B cell (primary cell): ENCODE data around the gene GSG1L. TPM values are rescaled to one million over a fixed set of nuclear protein-coding genes. Genes with fewer than 3 reads are reported as not detected.

ENCODE experiments used
- ATAC-seq: fragments of 200-7000 bp; cut with Tn5 transposase; one replicate; pipeline ENCODE4 v1.10.0; 2021; ENCODE audit warnings: low read depth, mild to moderate bottlenecking, moderate number of reproducible peaks, moderate library complexity
- CTCF ChIA-PET: fragments of 350-600 bp; sonication (Branson Sonifier 250); formaldehyde crosslinking; loops from one replicate; lab custom pipeline; 2021; ENCODE audit warnings: antibody characterized with exemption, inconsistent platforms; lab: Charles Lee
- POLR2A ChIA-PET: fragments of 350-600 bp; sonication (Branson Sonifier 250); formaldehyde crosslinking; loops from one replicate; lab custom pipeline; 2021; ENCODE audit warnings: antibody characterized with exemption; lab: Charles Lee
- DNase-seq: peaks from one replicate; pipeline ENCODE4 v3.0.0; 2013
- H2AFZ ChIP-seq: 2 replicates; pipeline ENCODE4 v1.6.1; 2012; ENCODE audit warnings: mild to moderate bottlenecking, low read depth, low read length; ENCODE audit not compliant: insufficient read depth, poor library complexity, severe bottlenecking
- H3K27ac ChIP-seq, 2 donors: 1 replicate in 1 of 2; 2 replicates in 1 of 2; pipeline ENCODE4 v1.5.1; 2012 to 2013; ENCODE audit warnings: low read length in 2 of 2, mild to moderate bottlenecking in 2 of 2, moderate library complexity in 1 of 2
- H3K27me3 ChIP-seq, 4 experiments: fragments of 200-600 bp in 1 of 4; sonication (generic) in 1 of 4; replicated peaks in 1 of 4; 1 replicate in 2 of 4; 2 replicates in 2 of 4; pipeline versions ENCODE4 v1.6.1 to v1.7.0; 2013 to 2016; ENCODE audit warnings: low read length in 3 of 4, mild to moderate bottlenecking in 2 of 4, mixed read lengths in 1 of 4, moderate library complexity in 1 of 4; ENCODE audit not compliant: insufficient read depth in 4 of 4, control insufficient read depth in 3 of 4; ENCODE audit errors: control extremely low read depth in 1 of 4
- H3K36me3 ChIP-seq, 2 experiments: replicated peaks in 1 of 2; 1 replicate in 1 of 2; 2 replicates in 1 of 2; pipeline versions ENCODE4 v1.6.1 to v1.7.1; 2013; ENCODE audit warnings: low read length in 1 of 2; ENCODE audit not compliant: insufficient read depth in 2 of 2, control insufficient read depth in 1 of 2; ENCODE audit errors: control extremely low read depth in 1 of 2, extremely low read depth in 1 of 2
- H3K4me1 ChIP-seq, 2 donors: fragments of 200-600 bp in 1 of 2; sonication (generic) in 1 of 2; 1 replicate in 1 of 2; 2 replicates in 1 of 2; pipeline versions ENCODE4 v1.5.1 to v1.6.1; 2013 to 2017; ENCODE audit warnings: low read length in 2 of 2; ENCODE audit not compliant: control insufficient read depth in 2 of 2, insufficient read depth in 2 of 2
- H3K4me2 ChIP-seq: replicated peaks from 2 replicates; pipeline ENCODE3; 2012; ENCODE audit warnings: mild to moderate bottlenecking, low read depth, low read length; ENCODE audit not compliant: poor library complexity, severe bottlenecking
- H3K4me3 ChIP-seq, 5 experiments: fragments of 200-600 bp in 1 of 5; sonication (generic) in 1 of 5; 1 replicate in 3 of 5; 2 replicates in 2 of 5; pipeline versions ENCODE4 v1.5.1 to v1.7.0; 2011 to 2016; ENCODE audit warnings: low read length in 4 of 5, mild to moderate bottlenecking in 4 of 5, low read depth in 2 of 5, control low read depth in 1 of 5, moderate library complexity in 1 of 5; ENCODE audit not compliant: insufficient read depth in 1 of 5; ENCODE audit errors: control extremely low read depth in 1 of 5, extremely low read depth in 1 of 5
- H3K79me2 ChIP-seq: fragments of 200-600 bp; sonication (generic); one replicate; pipeline ENCODE4 v1.6.0; 2016; ENCODE audit warnings: low read length; ENCODE audit not compliant: control insufficient read depth, insufficient read depth
- H3K9ac ChIP-seq: fragments of 200-600 bp; sonication (generic); 2 replicates; pipeline ENCODE4 v1.6.1; 2017; ENCODE audit warnings: mild to moderate bottlenecking, low read length, moderate library complexity
- H3K9me3 ChIP-seq, 3 donors: one replicate each; pipeline versions ENCODE4 v1.6.1 to v1.7.1; 2013; ENCODE audit warnings: low read length in 2 of 3; ENCODE audit not compliant: control insufficient read depth in 2 of 3, insufficient read depth in 1 of 3; ENCODE audit errors: control extremely low read depth in 1 of 3
- H4K20me1 ChIP-seq: 2 replicates; pipeline ENCODE4 v1.6.0; 2012; ENCODE audit warnings: mild to moderate bottlenecking, low read length; ENCODE audit not compliant: insufficient read depth, control insufficient read depth, poor library complexity, severe bottlenecking
- H3K27ac Mint-ChIP-seq: one replicate; pipeline ENCODE4 v1.8.0; 2021; ENCODE audit warnings: mixed read lengths
- H3K27me3 Mint-ChIP-seq: one replicate; pipeline ENCODE4 v1.8.0; 2021; ENCODE audit warnings: mixed read lengths
- H3K4me1 Mint-ChIP-seq: one replicate; pipeline ENCODE4 v1.8.0; 2021; ENCODE audit warnings: mixed read lengths
- H3K4me3 Mint-ChIP-seq: one replicate; pipeline ENCODE4 v1.8.0; 2021; ENCODE audit warnings: mixed read lengths
- H3K9me3 Mint-ChIP-seq: one replicate; pipeline ENCODE4 v1.8.0; 2022; ENCODE audit warnings: mixed read lengths; ENCODE audit not compliant: insufficient read depth
- EZH2 ChIP-seq: IDR thresholded peaks from 2 replicates; pipeline ENCODE4 v1.6.1; 2012; ENCODE audit warnings: borderline replicate concordance, low read depth, mild to moderate bottlenecking, moderate library complexity, low read length; ENCODE audit not compliant: insufficient read depth, poor library complexity, severe bottlenecking
- WGBS: methylation state at CpG from one replicate; pipeline ENCODE4 v1.1.5; 2013; ENCODE audit warnings: missing lambda C conversion rate; ENCODE audit not compliant: insufficient coverage; 5-methylcytosine and 5-hydroxymethylcytosine counted together
- intact Hi-C: fragments of 100-400 bp; cut with micrococcal nuclease; formaldehyde crosslinking; loops from one replicate; pipeline ENCODE4 v1.10.0; 2022
- polyA plus RNA-seq: library from polyadenylated mRNA; depleted of rRNA; stranded (reverse); fragments of >200 nt; gene quantifications from 2 replicates; pipeline ENCODE4 v1.2.3, GENCODE V29; 2012
- total RNA-seq, 2 donors: library from RNA; stranded (reverse); fragments of 120-200 nt in 1 of 2; gene quantifications; 1 replicate in 1 of 2; 2 replicates in 1 of 2; pipeline versions ENCODE4 v1.2.3 to v1.2.4, GENCODE V29; 2013 to 2022
- TF ChIP-seq, protein P1 (sequence below): fragments of 200-600 bp; IDR thresholded peaks from one replicate; pipeline ENCODE4 v1.8.0; 2022; ENCODE audit warnings: antibody characterized with exemption, mild to moderate bottlenecking

GSG1L gene
- total and polyA plus RNA-seq, 2 donors (not counting 1 experiment from before 2014, with no cell fraction given): 0.01 TPM; not detected in 1

DNA sequence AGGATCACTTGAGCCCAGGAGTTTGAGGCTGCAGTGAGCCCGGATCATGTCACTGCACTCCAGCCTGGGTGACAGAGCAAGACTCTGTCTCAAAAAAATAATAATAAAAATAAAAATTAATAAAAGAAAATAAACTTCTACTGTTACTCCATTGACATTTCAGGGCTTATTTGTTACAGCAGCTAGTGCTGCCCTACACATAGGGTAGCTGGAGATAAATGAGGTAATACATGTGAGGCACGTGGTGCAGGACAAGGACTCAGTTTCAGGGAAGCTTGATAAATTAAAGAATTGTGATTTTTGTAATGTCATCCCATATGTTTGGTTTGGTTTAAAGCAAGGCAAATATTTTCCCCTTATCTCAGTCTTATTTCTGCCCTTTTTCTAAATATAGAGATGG lies 80.3 kb downstream of the GSG1L start:
- Histone ChIP-seq H3K27me3 (peaks cover 0 to 6% (median 0%) of the 10 kb centered on the region in 4 experiments), H3K9ac (no peak overlapping the region), H4K20me1 (no peaks in the 10 kb centered on the region), H3K36me3 (no peaks in the 10 kb centered on the region), H3K79me2 (no peaks in the 10 kb centered on the region), H3K4me3 (no peak overlapping the region), H2AFZ (no peak overlapping the region), H3K4me2 (no peak overlapping the region), H3K27ac (no peak overlapping the region), H3K9me3 (peaks cover 0 to 5% (median 0%) of the 10 kb centered on the region in 3 donors), H3K4me1 (no peaks in the 10 kb centered on the region)
- Mint-ChIP-seq H3K4me1 (no peaks in the 10 kb centered on the region), H3K9me3 (no peaks in the 10 kb centered on the region), H3K27ac (no peak overlapping the region), H3K4me3 (no peak overlapping the region), H3K27me3 (peaks cover 11% of the 10 kb centered on the region)
- POLR2A ChIA-PET: no interaction called here
- WGBS: no CpG with 5 or more reads among the region's 2 CpGs
- TF ChIP-seq, protein P1, sequence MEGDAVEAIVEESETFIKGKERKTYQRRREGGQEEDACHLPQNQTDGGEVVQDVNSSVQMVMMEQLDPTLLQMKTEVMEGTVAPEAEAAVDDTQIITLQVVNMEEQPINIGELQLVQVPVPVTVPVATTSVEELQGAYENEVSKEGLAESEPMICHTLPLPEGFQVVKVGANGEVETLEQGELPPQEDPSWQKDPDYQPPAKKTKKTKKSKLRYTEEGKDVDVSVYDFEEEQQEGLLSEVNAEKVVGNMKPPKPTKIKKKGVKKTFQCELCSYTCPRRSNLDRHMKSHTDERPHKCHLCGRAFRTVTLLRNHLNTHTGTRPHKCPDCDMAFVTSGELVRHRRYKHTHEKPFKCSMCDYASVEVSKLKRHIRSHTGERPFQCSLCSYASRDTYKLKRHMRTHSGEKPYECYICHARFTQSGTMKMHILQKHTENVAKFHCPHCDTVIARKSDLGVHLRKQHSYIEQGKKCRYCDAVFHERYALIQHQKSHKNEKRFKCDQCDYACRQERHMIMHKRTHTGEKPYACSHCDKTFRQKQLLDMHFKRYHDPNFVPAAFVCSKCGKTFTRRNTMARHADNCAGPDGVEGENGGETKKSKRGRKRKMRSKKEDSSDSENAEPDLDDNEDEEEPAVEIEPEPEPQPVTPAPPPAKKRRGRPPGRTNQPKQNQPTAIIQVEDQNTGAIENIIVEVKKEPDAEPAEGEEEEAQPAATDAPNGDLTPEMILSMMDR: no peak
- no peak for TF ChIP-seq EZH2
- CTCF ChIA-PET: no interaction called here
- intact Hi-C loops: no loop called here
- DNase-seq: no peak
- ATAC-seq: no peak

DNA sequence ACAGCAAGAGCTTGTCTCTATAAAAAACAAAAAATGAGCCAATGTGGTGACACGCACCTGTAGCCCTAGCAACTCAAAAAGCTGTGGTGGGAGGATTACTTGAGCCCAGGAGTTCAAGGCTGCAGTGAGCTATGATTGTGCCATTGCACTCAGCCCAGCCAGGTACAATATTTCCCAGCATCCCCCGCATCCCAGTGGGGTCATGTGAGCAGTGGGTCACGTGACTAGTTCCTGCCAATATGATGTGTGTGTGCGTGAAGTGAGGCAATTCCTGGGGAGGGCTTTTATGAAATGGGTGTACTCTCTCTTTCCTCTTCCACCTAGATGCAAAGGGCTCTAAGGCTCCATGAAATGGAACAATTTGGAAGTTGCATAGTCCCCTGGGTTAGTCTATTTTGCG lies 81.3 kb downstream of the GSG1L start:
- H3K4me2 ChIP-seq: no peak overlapping the region
- no peak overlapping the region for H3K4me3 ChIP-seq
- H2AFZ ChIP-seq: no peak overlapping the region
- Mint-ChIP-seq H3K9me3 (no peaks in the 10 kb centered on the region), H3K4me3 (no peak overlapping the region), H3K4me1 (no peaks in the 10 kb centered on the region), H3K27me3 (peaks cover 15% of the 10 kb centered on the region), H3K27ac (no peak overlapping the region)
- no peaks in the 10 kb centered on the region for H3K4me1 ChIP-seq
- WGBS: 94% methylated on average over 2 of the region's 5 CpGs
- H3K9ac ChIP-seq: no peak overlapping the region
- ChIA-PET POLR2A (no interaction called here), CTCF (interaction anchor here (1.1 to 1.3 kb wide), 2 partner anchors 9 to 236 kb away, joined by 3 to 7 read pairs; no protein-coding TSS in a partner anchor)
- no peak overlapping the region for H3K27ac ChIP-seq
- no peak for DNase-seq
- H3K79me2 ChIP-seq: no peaks in the 10 kb centered on the region
- no peaks in the 10 kb centered on the region for H4K20me1 ChIP-seq
- ATAC-seq: no peak
- H3K36me3 ChIP-seq: no peaks in the 10 kb centered on the region
- peaks cover 0 to 6% (median 0%) of the 10 kb centered on the region in 4 experiments for H3K27me3 ChIP-seq
- H3K9me3 ChIP-seq: peaks cover 0 to 5% (median 0%) of the 10 kb centered on the region in 3 donors
- TF ChIP-seq, protein P1: no peak
- no peak for TF ChIP-seq EZH2
- intact Hi-C loops: no loop called here
